Measurements from ENCODE around the gene MIAT. TPM values are rescaled to one million over a fixed set of nuclear protein-coding genes. Genes with fewer than 3 reads are reported as not detected.

Gene MIAT
- total RNA-seq, 1 donor, result 1.3 TPM

GRCh38 chr22:26711205-26711963 lies 54.0 kb downstream of the MIAT start:
- H3K4me3 ChIP-seq (ENCODE audit: low read depth, low read length), result no peak overlapping the region
- TF ChIP-seq, protein P1, sequence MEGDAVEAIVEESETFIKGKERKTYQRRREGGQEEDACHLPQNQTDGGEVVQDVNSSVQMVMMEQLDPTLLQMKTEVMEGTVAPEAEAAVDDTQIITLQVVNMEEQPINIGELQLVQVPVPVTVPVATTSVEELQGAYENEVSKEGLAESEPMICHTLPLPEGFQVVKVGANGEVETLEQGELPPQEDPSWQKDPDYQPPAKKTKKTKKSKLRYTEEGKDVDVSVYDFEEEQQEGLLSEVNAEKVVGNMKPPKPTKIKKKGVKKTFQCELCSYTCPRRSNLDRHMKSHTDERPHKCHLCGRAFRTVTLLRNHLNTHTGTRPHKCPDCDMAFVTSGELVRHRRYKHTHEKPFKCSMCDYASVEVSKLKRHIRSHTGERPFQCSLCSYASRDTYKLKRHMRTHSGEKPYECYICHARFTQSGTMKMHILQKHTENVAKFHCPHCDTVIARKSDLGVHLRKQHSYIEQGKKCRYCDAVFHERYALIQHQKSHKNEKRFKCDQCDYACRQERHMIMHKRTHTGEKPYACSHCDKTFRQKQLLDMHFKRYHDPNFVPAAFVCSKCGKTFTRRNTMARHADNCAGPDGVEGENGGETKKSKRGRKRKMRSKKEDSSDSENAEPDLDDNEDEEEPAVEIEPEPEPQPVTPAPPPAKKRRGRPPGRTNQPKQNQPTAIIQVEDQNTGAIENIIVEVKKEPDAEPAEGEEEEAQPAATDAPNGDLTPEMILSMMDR (IDR thresholded peaks at IDR 0.05; ENCODE audit: insufficient read depth, low read depth, low read length), result no peak
- DNase-seq (ENCODE audit: low read depth), result peak; percentile 57

DNA sequence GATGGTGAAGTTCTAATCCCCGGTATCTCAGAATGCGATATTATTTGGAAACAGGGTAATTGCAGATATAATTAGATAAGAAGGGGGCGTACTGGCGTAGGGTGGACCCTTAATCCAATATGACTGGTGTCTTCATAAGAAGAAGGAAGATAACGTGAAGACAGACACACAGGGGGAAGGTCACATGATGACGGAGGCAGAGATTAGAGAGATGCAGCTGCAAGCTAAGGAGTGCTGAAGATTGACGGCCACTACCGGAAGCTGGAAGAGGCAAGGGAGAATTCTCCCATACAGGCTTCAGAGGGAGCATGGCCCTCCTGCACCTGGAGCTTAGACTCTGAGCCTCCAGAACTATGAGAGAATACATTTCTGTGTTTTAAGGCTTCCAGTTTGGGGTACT lies 54.8 kb downstream of the MIAT start:
- H3K4me3 ChIP-seq (ENCODE audit: low read depth, low read length), result no peak overlapping the region
- TF ChIP-seq, protein P1 (IDR thresholded peaks at IDR 0.05; ENCODE audit: insufficient read depth, low read depth, low read length), result no peak
- DNase-seq (ENCODE audit: low read depth), result no peak

GRCh38 chr22:26713823-26714449 lies 56.5 kb downstream of the MIAT start:
- TF ChIP-seq, protein P1 (IDR thresholded peaks at IDR 0.05; ENCODE audit: insufficient read depth, low read depth, low read length), result no peak
- no peak overlapping the region for H3K4me3 ChIP-seq (ENCODE audit: low read depth, low read length)
- DNase-seq (ENCODE audit: low read depth), result peak; percentile 50

GRCh38 chr22:26714971-26715370 lies 57.6 kb downstream of the MIAT start:
- no peak for DNase-seq (ENCODE audit: low read depth)
- no peak overlapping the region for H3K4me3 ChIP-seq (ENCODE audit: low read depth, low read length)
- TF ChIP-seq, protein P1 (IDR thresholded peaks at IDR 0.05; ENCODE audit: insufficient read depth, low read depth, low read length), result no peak

- TF ChIP-seq, protein P1 (IDR thresholded peaks at IDR 0.05; ENCODE audit: insufficient read depth, low read depth, low read length), result no peak
- no peak for DNase-seq (ENCODE audit: low read depth)
- H3K4me3 ChIP-seq (ENCODE audit: low read depth, low read length), result no peak overlapping the region
Measured at GRCh38 chr22:26715392-26715936, 58.1 kb downstream of the MIAT start.

- H3K4me3 ChIP-seq (ENCODE audit: low read depth, low read length), result no peak overlapping the region
- no peak for DNase-seq (ENCODE audit: low read depth)
- TF ChIP-seq, protein P1 (IDR thresholded peaks at IDR 0.05; ENCODE audit: insufficient read depth, low read depth, low read length), result no peak
Measured at GRCh38 chr22:26718488-26718887, 61.1 kb downstream of the MIAT start.

Measured in fibroblast of villous mesenchyme (primary cell).